HCT116 (cell line): ENCODE data around the gene CPSF4L. TPM values are rescaled to one million over a fixed set of nuclear protein-coding genes. Genes with fewer than 3 reads are reported as not detected.

Source experiments
- ATAC-seq: fragments of 200-7000 bp; cut with Tn5 transposase; 2 replicates; pipeline ENCODE4 v1.9.1; 2020; ENCODE audit warnings: mild to moderate bottlenecking, moderate library complexity
- BruUV-seq: library from RNA; stranded (reverse); fragments of 400-500 nt; replicated peaks from 2 replicates; lab custom pipeline; 2021; lab: Mats Ljungman, UMichigan
- CTCF ChIA-PET: fragments of 300-600 bp; sonication (Branson Sonifier 250); formaldehyde crosslinking; loops from one replicate; lab custom pipeline; 2021; ENCODE audit warnings: antibody characterized with exemption; lab: Charles Lee
- POLR2A ChIA-PET: fragments of 300-600, 350-600 bp; sonication (Branson Sonifier 250); formaldehyde crosslinking; loops from one replicate; lab custom pipeline; 2021; ENCODE audit warnings: antibody characterized with exemption; lab: Charles Lee
- RAD21 ChIA-PET, 2 experiments: fragments of 300-600 bp; sonication (Branson Sonifier 250); formaldehyde crosslinking; loops; one replicate each; lab custom pipeline; 2023; ENCODE audit warnings: low total read pairs in 2 of 2; ENCODE audit not compliant: uncharacterized antibody in 2 of 2, unreplicated experiment in 2 of 2, low non-redundant PET in 1 of 2; lab: Charles Lee
- DNase-seq: peaks from one replicate; pipeline ENCODE4 v3.0.0-alpha.2; 2010; ENCODE audit warnings: low read depth, low spot score
- H2AFZ ChIP-seq: fragments of 200-600 bp; shearing (Covaris generic), sonication (generic); 2 replicates; pipeline ENCODE4 v1.6.1; 2017; ENCODE audit warnings: low read depth, mixed run types, mixed read lengths, antibody characterized with exemption, low read length; ENCODE audit not compliant: poor library complexity, severe bottlenecking
- H3K27ac ChIP-seq: 2 replicates; pipeline ENCODE4 v1.5.1; 2012; ENCODE audit warnings: low read depth, low read length
- H3K27me3 ChIP-seq: fragments of 200-600 bp; sonication (generic); 2 replicates; pipeline ENCODE4 v1.6.1; 2016; ENCODE audit warnings: mixed run types, low read length, mixed read lengths; ENCODE audit not compliant: insufficient read depth
- H3K36me3 ChIP-seq, 2 experiments: fragments of 200-500 bp in 1 of 2; fragments of 200-600 bp in 1 of 2; sonication (Bioruptor generic) in 1 of 2; sonication (generic) in 1 of 2; 2 replicates each; pipeline versions ENCODE4 v1.5.1 to v1.6.1; 2014 to 2016; ENCODE audit warnings: low read length in 2 of 2, inconsistent platforms in 1 of 2, mixed read lengths in 1 of 2, mixed run types in 1 of 2; ENCODE audit not compliant: insufficient read depth in 2 of 2, control insufficient read depth in 1 of 2
- H3K4me1 ChIP-seq, 2 experiments: fragments of 200-600 bp in 1 of 2; sonication (generic) in 1 of 2; 2 replicates each; pipeline versions ENCODE4 v1.5.1 to v1.6.1; 2012 to 2017; ENCODE audit warnings: low read length in 2 of 2, inconsistent platforms in 1 of 2, mild to moderate bottlenecking in 1 of 2, mixed read lengths in 1 of 2, mixed run types in 1 of 2, moderate library complexity in 1 of 2; ENCODE audit not compliant: insufficient read depth in 2 of 2, control insufficient read depth in 1 of 2
- H3K4me2 ChIP-seq: fragments of 200-600 bp; sonication (generic); 2 replicates; pipeline ENCODE4 v1.6.1; 2017; ENCODE audit warnings: mixed run types, low read length, mixed read lengths
- H3K4me3 ChIP-seq, 2 experiments: fragments of 200-600 bp in 1 of 2; sonication (generic) in 1 of 2; replicated peaks in 1 of 2; 2 replicates each; pipeline ENCODE4 v1.5.1; 2011 to 2016; ENCODE audit warnings: low read length in 2 of 2, control low read depth in 1 of 2, low read depth in 1 of 2, mild to moderate bottlenecking in 1 of 2, mixed read lengths in 1 of 2, mixed run types in 1 of 2
- H3K79me2 ChIP-seq: fragments of 200-600 bp; sonication (generic); 2 replicates; pipeline ENCODE4 v1.6.1; 2017; ENCODE audit warnings: mild to moderate bottlenecking, mixed run types, low read length, moderate library complexity, mixed read lengths; ENCODE audit not compliant: insufficient read depth
- H3K9ac ChIP-seq: fragments of 200-600 bp; sonication (generic); 2 replicates; pipeline ENCODE4 v1.6.1; 2016; ENCODE audit warnings: low read length, mixed read lengths
- H3K9me2 ChIP-seq: fragments of 200-600 bp; sonication (generic), shearing (Covaris generic); 2 replicates; pipeline ENCODE4 v1.6.1; 2017; ENCODE audit warnings: mixed run types, mild to moderate bottlenecking, moderate library complexity; ENCODE audit not compliant: insufficient read depth
- H3K9me3 ChIP-seq, 2 experiments: fragments of 200-500 bp in 1 of 2; fragments of 200-600 bp in 1 of 2; sonication (Bioruptor generic) in 1 of 2; sonication (generic) in 1 of 2; 2 replicates each; pipeline ENCODE4 v1.6.1; 2014 to 2017; ENCODE audit warnings: low read length in 2 of 2, mixed read lengths in 2 of 2, inconsistent platforms in 1 of 2, low read depth in 1 of 2, mild to moderate bottlenecking in 1 of 2, mixed run types in 1 of 2, moderate library complexity in 1 of 2; ENCODE audit not compliant: control insufficient read depth in 1 of 2, insufficient read depth in 1 of 2
- H4K20me1 ChIP-seq: fragments of 200-600 bp; sonication (generic), shearing (Covaris generic); 2 replicates; pipeline ENCODE4 v1.6.1; 2017; ENCODE audit warnings: mixed run types, mild to moderate bottlenecking, moderate library complexity; ENCODE audit not compliant: insufficient read depth
- CBX3 ChIP-seq: IDR thresholded peaks from 2 replicates; pipeline ENCODE4 v1.6.1; 2012; ENCODE audit warnings: low read depth
- CEBPB ChIP-seq: IDR thresholded peaks from 2 replicates; pipeline ENCODE4 v1.6.1; 2012; ENCODE audit warnings: low read depth
- EZH2 ChIP-seq: fragments of 200-600 bp; sonication (generic); IDR thresholded peaks from 2 replicates; pipeline ENCODE4 v1.6.1; 2017; ENCODE audit warnings: antibody characterized with exemption, mixed run types
- FOSL1 ChIP-seq: IDR thresholded peaks from 2 replicates; pipeline ENCODE4 v1.6.1; 2012; ENCODE audit warnings: low read depth
- JUND ChIP-seq: IDR thresholded peaks from 2 replicates; pipeline ENCODE4 v1.6.1; 2012
- MAX ChIP-seq: IDR thresholded peaks from 2 replicates; pipeline ENCODE4 v1.6.1; 2012
- REST ChIP-seq: IDR thresholded peaks from 2 replicates; pipeline ENCODE4 v1.6.1; 2012; ENCODE audit warnings: low read depth
- SIN3A ChIP-seq: IDR thresholded peaks from 2 replicates; pipeline ENCODE4 v1.6.1; 2012; ENCODE audit warnings: low read depth
- SP1 ChIP-seq: IDR thresholded peaks from 2 replicates; pipeline ENCODE4 v1.6.1; 2012; ENCODE audit warnings: low read depth
- intact Hi-C: fragments of 100-400 bp; cut with micrococcal nuclease; formaldehyde crosslinking; loops from 2 replicates; pipeline ENCODE4 v1.10.0; 2022
- total RNA-seq: library from RNA; stranded (reverse); gene quantifications from one replicate; pipeline ENCODE4 v1.2.1, GENCODE V29; 2021; ENCODE audit not compliant: unreplicated experiment

The CPSF4L gene
- total RNA-seq, 1 experiment from 2014 or later, result not detected

- ChIA-PET RAD21 (interaction anchor here in 1 of 2 experiments (0.7 kb wide), 1 partner anchor 10 kb away, joined by 3 read pairs; no protein-coding TSS in a partner anchor), POLR2A (interaction anchor here (0.9 to 1.3 kb wide), 2 partner anchors 9 to 18 kb away, joined by 3 to 5 read pairs; no protein-coding TSS in a partner anchor), CTCF (interaction anchor here (1.5 kb wide), 1 partner anchor 76 kb away, joined by 5 read pairs; no protein-coding TSS in a partner anchor)
- DNase-seq (peak; percentile 78), ATAC-seq (peak; percentile 16)
- Histone ChIP-seq H3K9me2 (no peaks in the 10 kb centered on the region), H3K27ac (peak overlapping the region; percentile 94), H3K4me1 (peaks cover 69 to 75% of the 10 kb centered on the region in 2 experiments), H3K27me3 (no peaks in the 10 kb centered on the region), H3K79me2 (peaks cover 92% of the 10 kb centered on the region), H4K20me1 (no peaks in the 10 kb centered on the region), H2AFZ (no peak overlapping the region), H3K36me3 (no peaks in the 10 kb centered on the region), H3K9me3 (no peaks in the 10 kb centered on the region), H3K9ac (peak overlapping the region; percentile 81), H3K4me2 (peak overlapping the region; percentile 81), H3K4me3 (peak overlapping the region; percentile 19 to 50)
- intact Hi-C loops, result loop anchor here (1.0 to 5.0 kb wide), 3 partner anchors 15 to 701 kb away; no protein-coding TSS in a partner anchor
- TF ChIP-seq REST, result no peak
- peak; percentile 66 for TF ChIP-seq FOSL1
- TF ChIP-seq SP1, result peak; percentile 74
- TF ChIP-seq JUND, result peak; percentile 75
- TF ChIP-seq MAX, result peak; percentile 93
- TF ChIP-seq EZH2, result no peak
- peak; percentile 81; the same call in 1 of the 2 replicates for TF ChIP-seq SIN3A
- TF ChIP-seq CEBPB, result peak; percentile 99
- peak; percentile 66 for TF ChIP-seq CBX3
- BruUV-seq, result no TSS peak
These were observed 31.8 kb upstream of the CPSF4L start for GRCh38 chr17:73293480-73293911.
